IPS-NIHi11 (cell line): ENCODE measurements around the gene SSBP2.
"Not testable (repeated sequence)": the region's sequence is repeated elsewhere in the genome, so short reads cannot be mapped to it uniquely, and the experiment has no call there.

ENCODE experiments used
- DNase-seq: peaks from one replicate; pipeline ENCODE4 v3.0.0; 2012; ENCODE audit warnings: mixed read lengths, low spot score

Gene SSBP2

DNA sequence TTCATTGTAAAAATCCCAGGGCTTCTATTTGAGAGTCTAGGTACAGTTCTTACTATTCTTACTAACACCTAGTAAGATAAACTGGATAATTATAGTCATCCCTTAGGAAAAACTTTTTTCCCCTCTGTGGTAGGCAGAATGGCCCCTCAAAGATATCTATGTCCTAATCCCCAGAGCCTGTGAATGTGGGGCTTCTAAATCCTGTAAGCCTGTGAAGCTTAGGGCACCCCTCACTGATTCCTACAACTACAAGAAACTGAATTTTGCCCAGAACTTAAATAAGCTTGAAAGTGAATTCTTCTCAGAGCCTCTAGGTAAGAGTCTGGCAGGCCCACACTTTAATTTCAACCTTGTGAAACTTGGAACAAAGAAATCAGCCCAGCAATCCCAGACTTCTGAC, 226.9 kb downstream of the SSBP2 start:
- no peak for DNase-seq

- DNase-seq: no peak
Measured at GRCh38 chr5:81522571-81522970, 228.3 kb downstream of the SSBP2 start.

DNA sequence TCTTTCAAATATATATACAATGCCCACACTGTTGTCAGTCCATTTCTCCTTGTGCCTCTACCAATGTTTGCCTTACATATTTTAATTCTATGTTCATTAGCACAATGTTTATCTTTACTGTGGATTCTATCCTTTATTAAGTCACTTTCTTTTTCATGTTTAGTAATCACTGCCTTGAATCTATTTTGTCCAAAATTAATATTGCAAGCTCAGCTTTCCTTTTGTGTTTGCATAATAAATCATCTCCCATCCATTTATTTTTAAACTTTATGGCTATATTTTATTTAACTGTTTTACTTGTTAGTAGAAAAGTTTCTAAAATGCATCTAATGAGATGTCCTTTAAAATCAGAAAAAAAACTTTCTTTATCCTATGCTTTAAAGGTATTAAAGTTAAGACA, 230.1 kb downstream of the SSBP2 start:
- DNase-seq: no peak

DNA sequence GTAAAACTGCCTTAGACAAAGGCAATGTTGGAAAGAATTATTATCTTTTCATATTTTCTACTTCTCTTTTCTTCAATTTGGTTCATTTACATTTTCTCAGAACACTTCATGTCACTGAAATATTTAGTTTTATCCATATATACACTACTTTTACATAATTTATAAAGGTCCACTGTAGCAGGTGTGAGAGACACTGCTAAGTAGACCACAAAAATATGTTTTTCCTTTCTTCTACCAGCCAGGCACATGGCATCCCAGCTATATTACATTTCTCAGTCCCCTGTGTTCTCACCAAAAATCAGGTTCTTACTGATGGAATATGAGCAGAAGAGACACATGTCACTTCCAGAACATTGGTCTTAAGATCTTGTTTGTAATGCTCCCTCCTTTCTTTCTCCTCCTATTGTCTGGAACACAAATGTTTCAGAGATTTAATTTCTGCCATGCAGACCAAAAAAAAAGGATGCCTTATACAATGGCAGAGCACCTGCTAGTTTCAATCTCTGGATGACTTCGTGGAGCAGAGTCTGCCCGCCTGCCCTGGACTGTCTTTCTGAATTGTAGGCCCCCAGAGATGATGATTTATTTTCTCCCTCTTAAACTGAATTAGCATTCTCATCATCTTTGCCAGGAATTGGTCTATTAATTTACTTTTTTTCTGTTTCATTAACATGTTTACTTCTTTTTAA, 231.5 kb downstream of the SSBP2 start:
- no peak for DNase-seq

DNA sequence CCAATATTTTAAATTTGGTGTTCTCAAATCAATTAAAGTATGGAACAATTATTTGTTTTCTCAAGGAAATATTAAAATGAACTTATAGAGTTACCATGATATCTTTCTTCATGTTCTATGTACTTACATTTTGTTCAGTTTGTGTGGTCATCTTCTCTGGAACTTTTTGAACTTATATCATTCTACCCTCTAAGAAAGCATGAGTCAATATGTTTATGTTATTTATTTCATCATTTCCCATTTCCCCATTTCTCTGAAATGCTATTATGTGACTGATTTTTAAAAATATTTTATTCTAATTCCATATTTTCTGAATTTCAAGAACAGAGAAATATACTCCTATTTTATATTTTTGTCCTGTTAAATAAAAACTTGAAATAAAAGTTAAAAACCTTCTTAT, 233.4 kb downstream of the SSBP2 start:
- DNase-seq: no peak

- no peak for DNase-seq
Measured at GRCh38 chr5:81516091-81516490, 234.8 kb downstream of the SSBP2 start.

GRCh38 chr5:81513982-81514381, 236.9 kb downstream of the SSBP2 start:
- DNase-seq: no peak

GRCh38 chr5:81513473-81513872, 237.4 kb downstream of the SSBP2 start:
- DNase-seq: peak; percentile 9

DNA sequence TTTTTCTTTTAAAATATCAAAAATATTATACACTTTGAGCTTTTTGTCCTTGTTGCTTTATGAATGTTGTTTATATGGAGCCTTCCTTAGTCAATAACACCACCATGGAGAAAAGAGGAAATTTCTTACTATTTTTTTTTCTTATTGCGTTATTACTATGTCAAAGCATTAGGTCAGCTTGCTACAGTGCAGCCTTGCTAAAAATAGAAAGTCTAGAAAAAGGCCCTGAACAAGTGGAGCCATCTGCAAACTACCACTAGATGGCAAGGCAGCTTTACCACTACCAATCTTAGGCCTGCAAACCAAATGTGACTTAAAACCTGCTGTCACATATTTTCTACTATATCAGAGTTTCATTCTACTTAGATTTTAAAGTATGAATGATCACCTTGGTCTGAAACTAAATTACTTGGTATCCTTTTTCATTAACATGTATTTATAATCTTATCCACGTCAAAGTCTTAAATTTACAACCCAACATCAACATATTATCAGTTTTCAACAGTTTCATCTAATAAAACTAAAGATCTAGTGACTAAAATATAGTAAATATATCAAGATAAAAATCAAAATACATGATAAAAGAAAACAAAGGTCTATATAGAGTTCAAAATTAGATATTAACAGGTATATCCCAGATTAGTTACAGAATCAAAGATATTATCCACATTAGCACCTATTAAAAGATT, 243.9 kb downstream of the SSBP2 start:
- peak; percentile 69 for DNase-seq

DNA sequence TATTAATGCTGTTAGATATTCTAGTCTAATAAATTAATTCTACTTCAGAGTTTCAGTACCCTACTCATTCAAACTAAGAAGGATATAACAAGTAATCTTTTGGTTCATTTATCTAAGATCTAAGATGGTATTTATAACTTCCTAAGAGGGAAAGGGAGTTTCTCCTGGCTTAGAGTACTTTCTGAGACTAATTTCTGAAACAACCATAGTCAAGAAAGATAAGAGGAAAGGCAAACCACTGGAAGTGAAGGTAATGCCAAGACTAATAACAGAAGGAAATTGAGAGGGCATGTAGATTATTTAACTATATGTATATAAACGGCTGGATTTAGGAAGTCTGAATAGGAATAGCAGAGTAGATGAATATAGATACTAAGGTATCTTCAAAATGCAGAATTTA, 244.5 kb downstream of the SSBP2 start:
- no peak for DNase-seq

GRCh38 chr5:81505672-81506071, 245.2 kb downstream of the SSBP2 start:
- DNase-seq: no peak

DNA sequence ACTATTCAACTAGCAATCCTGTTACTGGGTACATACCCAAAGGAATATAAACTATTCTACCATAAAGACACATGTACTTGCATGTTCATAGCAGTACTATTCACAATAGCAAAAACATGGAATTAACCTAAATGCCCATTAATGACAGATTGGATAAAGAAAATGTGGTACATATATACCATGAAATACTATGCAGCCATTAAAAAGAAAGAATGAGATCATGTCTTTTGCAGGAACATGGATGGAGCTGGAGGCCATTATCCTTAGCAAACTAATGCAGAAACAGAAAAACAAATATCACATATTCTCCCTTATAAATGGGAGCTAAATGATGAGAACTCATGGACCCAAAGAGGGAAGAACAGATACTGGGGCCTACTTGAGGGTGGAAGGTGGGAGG, 247.3 kb downstream of the SSBP2 start:
- DNase-seq: not testable (repeated sequence)

GRCh38 chr5:81495286-81495685, 255.6 kb downstream of the SSBP2 start:
- DNase-seq: no peak

GRCh38 chr5:81488862-81489261, 262.0 kb downstream of the SSBP2 start:
- DNase-seq: no peak

DNA sequence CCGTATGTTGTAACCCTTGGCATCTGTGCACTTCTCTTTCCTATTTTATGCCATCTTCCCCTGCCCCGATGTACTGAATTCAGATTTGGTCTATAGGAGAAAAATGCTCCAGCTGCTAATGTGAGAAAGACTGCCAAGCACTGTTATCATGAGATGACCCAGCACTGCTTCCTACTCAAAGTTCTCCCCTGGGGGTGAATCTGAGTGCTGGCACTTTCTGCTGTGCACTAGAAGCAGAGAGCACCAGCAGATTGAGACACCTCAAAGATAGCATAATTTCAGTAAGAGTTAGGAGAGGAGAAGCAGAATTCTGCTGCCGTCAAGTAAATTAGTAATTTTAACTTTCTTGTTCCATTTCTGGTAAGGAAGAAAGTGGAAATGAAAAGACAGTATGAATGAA, 264.2 kb downstream of the SSBP2 start:
- no peak for DNase-seq

- no peak for DNase-seq
Measured at GRCh38 chr5:81482595-81482994, 268.3 kb downstream of the SSBP2 start.

DNA sequence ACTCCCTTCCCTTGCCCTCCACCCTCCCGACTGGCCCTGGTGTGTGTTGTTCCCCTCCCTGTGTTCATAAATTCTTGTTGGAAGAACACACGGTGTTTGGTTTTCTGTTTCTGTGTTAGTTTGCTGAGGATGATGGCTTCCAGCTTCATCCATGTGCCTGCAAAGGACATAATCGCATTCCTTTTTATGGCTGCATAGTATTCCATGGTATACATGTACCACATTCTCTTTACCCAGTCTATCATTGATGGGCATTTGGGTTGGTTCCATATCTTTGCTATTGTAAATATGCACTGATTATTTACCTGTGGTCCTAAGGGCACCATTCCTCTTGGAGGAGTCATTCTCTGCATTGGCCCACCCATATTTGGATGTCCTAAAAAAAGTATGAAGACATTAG, 277.5 kb downstream of the SSBP2 start:
- DNase-seq: not testable (repeated sequence)

- no peak for DNase-seq
Measured at GRCh38 chr5:81469676-81470075, 281.2 kb downstream of the SSBP2 start.

DNA sequence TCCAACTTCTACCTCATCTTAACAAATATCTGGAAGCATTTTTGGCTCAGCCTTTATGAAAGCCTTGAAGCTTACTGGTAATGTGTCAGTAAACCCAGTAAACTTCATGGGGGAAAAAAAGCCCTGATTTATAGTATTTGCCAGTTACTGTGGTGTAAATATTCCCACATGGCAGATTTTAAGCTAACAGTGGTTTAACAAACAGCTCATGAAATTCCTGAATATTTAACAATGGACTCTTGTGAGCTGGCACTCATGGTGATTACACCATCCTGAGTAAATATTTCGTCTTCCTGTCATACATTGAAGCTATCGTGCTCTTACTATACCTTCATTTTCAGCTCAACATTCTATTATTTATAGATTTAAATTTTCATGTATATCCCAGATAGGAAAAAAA, 300.0 kb downstream of the SSBP2 start:
- peak; percentile 14 for DNase-seq

DNA sequence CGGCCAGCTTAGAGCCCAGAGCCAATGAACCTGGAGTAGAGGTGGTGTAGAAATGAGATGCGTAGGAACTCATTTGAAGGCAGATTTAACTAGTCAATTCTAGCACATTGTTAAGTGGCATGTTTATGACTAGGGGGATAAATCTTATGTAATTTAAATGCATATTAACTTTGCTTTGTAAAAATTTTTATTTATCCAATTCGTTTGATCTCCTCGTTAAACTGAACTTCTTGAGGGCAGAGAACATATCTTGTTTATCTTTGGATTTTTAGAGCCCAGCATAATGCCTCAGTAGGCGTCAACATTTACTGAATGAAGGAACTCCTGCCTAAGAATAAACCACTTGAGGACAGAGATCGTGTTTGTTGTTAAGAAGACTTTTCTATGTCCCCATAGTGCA, 315.9 kb downstream of the SSBP2 start:
- DNase-seq: no peak

- DNase-seq: no peak
Measured at GRCh38 chr5:81429985-81430384, 320.9 kb downstream of the SSBP2 start.

DNA sequence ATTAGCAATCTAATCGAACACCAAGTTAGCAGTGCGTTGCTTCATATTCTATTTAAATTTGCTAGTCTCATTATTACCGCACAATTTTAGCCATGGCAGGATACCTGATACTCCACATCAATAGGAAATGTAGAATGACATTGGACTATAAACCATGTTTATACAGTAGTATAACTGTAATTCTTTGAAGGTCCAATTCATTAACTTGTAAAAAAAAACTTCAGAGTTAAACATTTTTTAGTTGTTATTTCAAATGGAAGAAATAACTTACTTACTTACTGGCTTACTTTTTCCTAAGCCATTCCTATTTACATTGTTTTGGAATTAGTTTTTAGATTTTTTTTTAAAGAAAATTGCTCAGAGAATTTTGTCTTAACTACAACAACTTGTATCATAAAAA, 321.5 kb downstream of the SSBP2 start:
- no peak for DNase-seq

GRCh38 chr5:81428861-81429260, 322.0 kb downstream of the SSBP2 start:
- no peak for DNase-seq

DNA sequence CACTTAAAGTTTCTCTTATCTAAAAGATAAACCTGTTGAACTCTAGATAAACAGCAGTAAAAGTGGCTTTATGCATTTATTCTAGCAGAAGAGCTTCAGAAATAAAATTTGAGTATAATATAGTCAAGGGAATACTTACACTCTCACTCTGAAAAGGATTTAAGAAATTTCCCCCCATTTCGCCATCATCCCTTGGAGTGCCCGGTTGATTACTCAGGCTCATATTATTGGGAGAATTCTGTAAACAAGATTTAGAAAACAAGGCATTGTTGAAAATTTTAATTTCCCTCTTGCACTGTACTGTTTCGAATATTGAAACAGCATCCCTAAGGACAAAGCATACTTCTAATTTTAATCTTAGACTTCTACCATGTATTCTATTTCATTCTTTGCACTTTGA, 322.5 kb downstream of the SSBP2 start:
- no peak for DNase-seq
